ENCODE results near the gene MYO18A.
A peak's percentile ranks its signal among the peaks of the same experiment; 100 is the strongest.
"Not testable (repeated sequence)": the region's sequence is repeated elsewhere in the genome, so short reads cannot be mapped to it uniquely, and the experiment has no call there.

Gene MYO18A

DNA sequence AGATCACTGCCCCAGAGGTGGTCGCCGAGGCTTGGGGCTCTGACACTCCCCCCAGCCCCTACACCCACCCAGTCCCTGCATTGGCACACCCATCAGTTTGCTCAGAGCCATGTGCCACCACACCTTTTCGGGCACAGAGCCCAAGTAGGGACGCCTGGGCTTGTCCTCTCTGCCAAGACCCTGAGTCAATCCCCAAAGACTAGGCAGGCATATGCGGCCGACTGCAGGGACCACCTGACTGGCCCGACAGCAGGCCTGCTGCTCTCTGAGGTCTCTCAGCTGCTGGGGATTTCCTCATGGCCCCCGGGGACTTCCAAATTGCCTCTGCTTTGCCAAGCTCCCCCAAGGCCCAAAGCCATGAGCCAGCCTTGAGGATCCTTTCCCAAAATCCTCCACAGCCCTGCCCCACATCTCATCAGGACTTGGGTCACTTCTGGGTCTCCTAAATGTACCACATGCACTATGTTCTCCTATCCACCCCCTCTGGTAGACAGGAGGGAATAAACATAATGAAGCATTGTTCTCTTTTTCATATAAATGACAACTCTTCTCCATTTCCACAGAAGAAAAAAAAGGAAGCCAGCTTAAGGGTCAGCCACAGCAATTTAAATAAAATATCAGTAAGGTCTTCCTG is 30.6 kb downstream of the MYO18A start:
- no peak for DNase-seq (ENCODE audit: low read depth, low spot score)

DNA sequence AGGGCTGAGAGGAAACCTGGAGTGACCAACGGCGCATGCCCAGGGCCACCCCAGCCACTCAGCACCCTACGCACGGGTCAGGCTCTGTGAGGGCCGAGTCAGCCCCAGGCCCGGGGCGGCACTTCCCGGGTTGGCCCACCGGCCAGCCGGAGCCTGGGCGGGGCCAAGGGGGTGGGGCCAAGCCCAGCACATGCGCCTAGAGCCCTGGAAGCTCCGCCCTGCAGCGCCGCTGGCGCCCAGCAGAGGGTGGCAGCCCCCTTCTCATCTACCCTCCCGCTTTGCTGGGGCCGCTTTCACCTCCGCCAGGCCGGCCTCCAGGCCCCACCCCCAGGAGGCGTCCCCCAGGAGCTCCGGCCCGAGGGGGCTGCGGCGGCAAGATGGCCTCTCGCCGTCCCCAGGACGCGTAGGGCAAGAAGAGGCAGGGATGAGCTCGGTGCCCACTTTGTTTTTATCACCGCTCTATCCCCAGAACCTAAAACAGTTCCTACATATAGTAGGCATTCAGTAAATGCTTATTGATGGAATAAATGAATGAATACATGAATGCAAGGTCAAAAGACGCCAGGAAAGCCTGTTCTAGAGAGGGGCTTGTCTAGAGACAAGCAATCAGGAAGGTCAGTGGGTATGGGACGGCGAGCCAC is 31.3 kb downstream of the MYO18A start:
- peak; percentile 83 for DNase-seq (ENCODE audit: low read depth, low spot score)

DNA sequence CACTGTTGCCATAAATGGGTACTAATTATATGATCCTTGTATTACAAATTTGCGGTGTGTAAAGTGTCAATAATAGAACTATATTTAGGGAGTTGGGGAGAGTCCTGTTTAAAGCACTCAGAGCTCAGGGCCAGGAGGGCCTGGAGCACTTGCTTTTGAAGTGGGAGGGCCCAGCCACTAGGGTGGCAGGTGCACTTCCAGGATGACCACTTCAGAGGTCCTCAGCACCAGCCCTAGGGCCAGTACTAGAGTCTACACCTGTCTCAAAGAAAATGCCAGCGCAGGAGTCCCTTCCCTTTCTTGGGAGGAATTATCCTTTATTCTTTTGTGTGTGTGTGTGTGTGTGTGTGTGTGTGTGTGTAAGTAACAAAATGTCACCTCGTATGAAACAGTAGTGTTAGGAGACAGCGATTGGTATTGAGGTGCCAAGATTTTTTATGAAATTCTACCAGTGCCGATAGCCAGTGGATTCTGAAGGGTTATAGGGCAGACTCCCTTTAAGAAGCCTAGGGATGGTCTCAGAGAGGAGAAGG is 31.9 kb downstream of the MYO18A start:
- DNase-seq (ENCODE audit: low read depth, low spot score): no peak

DNA sequence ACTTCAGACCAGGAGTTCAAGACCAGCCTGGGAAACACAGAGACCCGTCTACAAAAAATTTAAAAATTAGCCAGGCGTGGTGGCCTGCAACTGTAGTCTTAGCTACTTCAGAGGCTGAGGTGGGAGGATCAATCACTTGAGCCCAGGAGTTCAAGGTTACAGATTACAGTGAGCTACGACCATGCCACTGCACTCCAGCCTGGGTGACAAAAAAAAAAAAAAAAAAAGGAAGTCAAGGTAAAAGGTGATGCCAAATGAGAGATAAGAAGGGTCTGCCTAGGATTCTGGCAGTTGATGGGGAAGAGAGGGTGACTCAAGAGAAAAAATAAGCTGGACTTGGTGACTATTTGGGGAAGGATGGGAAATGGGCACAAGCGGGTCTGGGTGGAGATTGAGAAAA is 32.5 kb downstream of the MYO18A start:
- DNase-seq (ENCODE audit: low read depth, low spot score): no peak

DNA sequence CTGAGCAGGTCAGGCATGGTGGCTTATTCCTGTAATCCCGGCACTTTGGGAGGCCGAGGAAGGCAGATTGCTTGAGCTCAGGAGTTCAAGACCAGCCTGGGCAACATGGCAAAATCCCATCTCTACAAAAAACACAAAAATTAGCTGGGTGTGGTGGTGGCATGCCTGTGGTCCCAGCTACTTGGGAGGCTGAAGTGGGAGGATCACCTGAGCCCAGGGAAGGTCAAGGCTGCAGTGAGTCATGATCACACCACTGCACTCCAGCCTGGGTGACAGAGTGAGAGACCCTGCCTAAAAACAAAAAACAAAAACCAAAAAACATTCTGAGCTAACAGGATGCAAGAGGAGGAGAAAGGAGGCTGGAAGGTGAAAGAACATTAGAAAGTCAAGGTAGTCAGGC is 33.0 kb downstream of the MYO18A start:
- DNase-seq (ENCODE audit: low read depth, low spot score): not testable (repeated sequence)

DNA sequence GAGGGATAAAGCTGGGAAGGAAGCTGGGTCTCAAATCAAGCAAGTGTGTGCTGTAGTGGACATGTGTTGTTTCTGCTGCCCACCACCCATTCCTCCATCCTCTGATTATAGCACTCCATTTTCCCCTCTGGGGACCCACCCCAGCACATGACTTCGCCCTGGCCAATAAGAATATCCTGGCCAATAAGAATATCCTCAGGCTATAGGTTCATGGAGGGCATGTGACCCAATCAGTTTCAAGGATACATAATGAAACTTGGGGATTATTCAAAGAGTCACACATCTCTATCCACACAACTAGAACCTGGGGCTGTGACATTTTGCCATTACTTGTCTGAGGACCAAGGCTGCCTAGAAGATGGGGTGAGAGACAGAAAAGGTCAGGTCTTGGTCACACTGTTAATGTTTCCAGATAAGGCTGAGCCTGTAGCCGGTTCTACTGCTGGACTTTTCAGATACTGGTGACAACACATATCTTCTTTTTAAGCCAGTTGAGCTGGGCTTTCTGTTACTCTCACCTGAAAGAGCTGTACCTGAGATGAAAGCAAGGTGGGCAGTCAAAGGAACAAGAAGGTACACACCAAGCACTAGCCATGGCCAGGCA is 33.7 kb downstream of the MYO18A start:
- DNase-seq (ENCODE audit: low read depth, low spot score): no peak

DNA sequence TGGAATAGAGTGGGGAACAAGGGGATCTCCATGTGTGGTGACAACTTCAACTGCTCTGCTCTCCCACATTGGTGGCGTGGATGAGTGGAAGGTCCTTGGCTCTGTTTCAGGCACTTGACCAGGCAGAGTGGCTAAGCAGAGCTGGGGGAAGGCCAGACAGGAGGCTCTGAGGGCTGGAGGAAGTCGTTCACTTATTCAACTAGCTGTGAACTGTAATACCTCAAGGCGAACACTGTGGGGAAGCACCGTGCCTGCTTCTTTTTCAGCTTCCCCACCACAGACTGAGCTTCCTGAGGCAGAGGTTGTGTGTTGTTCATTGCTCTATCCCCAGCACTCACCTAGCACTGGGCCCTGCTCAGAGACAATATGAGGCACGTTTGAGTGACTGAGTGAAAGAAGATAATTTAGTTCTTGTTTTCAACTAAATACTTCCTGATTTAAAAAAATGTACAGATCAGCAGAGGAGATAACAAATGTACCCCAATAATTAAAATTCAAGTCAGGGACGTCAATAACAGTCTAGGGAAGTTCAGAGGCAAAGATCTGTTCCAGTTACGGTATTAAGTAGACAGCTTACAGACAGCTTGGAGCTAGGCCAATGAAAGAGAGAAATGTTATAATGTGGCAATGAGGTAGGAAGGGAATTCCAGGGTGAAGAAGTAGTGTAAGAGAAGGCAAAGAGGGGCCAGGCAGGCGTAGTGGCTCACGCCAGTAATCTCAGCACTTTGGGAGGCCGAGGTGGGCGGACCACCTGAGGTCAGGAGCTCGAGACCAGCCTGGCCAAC is 34.7 kb downstream of the MYO18A start:
- DNase-seq (ENCODE audit: low read depth, low spot score): no peak

DNA sequence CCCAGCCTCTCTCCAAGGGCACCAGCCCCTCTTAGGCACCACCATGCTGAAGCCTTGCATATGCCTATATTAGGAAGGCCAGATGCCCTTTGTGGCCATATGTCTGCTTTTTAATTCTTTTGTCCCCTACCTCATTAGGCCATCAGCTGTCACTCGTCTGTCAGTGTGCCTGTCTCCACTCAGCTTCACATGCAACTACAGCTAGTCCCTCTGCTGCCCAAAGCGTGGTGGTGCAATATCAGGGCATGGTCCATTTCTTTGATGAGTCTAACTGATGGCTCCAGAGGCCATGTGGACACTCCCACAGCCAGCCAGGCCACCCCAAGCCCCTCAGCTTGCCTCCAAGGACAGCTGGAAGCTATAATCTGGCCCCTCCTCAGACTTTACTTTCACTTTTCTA is 36.3 kb downstream of the MYO18A start:
- DNase-seq (ENCODE audit: low read depth, low spot score): no peak

DNA sequence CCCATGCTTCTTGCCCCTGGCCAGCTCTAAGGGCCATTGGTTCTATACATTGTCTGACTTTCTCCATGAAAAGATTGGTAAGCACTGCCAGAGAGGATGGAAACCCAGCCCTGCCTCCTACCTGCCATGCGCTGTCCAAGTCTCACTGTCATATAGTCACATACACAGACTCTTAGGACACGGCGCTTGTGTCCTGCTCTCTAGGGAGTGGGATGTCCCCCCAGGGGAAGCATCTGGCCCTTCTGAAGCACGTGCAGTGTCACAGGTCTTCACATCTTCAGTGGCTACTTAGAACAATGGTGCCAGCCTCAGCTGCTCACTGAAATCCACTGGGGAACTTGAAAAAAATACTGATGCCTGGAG is 38.7 kb downstream of the MYO18A start:
- no peak for DNase-seq (ENCODE audit: low read depth, low spot score)

DNA sequence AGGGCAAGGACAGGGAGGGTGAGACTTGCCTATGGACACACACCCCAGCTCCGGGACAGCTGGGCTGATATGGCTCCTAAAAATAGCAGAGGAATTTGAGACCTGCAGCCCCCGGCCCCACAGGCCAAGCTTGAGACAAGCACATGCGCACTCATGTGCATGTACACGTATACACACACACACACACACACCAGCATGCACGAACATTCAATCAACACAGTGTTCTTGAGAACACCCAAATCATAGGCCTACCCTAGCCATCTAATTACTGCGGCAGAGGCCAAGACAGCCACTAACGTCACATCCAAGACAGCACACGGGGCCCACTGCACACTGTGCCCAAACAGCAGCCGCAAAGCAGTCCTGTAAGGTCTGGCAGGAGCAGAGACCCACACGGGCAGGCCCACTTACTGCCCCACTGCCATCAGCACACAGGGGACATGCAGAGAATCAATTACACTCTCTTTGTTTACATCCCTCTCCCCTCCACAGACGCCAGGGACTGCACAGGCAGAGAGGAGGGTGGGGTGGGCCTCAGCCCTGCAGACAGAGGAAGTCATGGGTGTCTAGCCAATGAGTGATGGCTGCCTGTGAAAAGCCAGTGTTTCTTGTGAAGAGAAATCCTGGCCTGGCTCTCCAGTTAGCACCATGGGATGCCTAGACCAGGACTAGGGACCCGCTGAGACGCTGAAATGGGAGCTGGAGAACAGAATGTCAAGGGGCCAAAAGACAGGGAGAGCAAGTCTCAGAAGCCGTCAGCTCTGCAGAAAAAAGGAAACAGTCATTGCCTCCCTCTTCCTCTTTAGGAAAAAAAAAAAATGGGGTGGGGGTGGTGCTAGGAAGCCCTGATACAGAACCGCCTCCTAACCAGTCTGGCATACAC is 39.3 kb downstream of the MYO18A start:
- DNase-seq (ENCODE audit: low read depth, low spot score): no peak

DNA sequence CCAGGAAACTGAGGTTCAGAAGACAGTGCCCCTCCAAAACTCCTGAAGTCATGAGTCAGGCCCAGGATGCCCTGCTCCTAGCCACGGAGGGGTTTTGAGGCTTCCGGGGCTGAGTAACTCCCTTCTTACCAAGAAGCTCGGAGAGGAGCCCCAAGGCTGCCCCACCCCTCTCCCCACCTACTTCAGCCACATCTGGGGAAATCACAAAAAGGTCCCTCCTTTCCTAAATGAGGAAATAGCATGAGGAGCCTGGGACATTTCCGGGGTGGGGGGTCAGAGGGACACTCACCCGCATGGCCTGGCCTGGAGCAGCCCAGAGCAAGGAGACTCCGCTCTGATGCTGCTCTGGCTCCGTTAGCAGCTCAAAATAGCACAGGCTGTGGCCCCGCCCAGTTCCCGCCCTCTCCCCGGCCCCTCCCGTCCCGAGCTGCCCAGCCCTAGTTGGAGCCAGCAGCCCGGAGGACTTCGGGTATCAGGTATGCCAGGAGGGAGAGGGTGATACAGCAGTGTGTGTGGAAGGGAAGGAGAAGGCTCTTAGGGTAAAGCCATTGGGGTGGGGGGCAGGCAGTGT is 40.1 kb downstream of the MYO18A start:
- no peak for DNase-seq (ENCODE audit: low read depth, low spot score)

DNA sequence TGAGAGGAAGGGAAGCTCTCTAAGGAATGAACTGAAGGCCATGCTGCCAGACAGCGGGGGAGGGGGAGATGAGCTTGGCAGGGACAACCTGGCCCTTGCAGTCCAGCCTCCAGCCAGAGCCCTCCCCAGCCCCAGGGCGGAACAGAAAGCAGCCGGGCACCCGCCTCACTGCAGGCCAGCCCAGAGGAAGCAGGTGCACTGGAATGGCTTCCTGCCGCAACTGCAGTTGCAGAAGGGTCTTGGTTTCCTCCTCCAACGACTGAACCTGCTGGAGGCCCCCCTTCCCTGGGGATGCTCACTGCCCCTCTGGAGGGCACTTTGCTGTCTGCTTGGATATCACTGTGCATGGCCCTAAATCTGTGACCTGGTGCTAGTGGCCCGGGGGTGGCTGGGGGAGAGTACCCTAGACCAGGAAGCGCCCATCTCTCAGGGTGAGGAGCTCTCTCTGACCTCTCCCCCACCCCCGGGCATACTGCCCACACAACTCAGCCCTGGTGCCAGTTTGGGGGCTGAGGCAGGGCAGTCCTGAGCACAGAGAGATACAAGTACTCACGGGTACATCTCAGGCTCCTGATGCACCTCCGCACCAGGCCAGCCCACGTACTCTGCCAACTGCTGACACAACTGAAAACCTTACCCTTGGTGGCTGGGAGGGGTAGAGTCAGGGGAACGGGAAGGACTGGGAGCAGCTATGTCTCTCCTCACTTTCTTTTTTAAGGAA is 41.1 kb downstream of the MYO18A start:
- DNase-seq (ENCODE audit: low read depth, low spot score): no peak

DNA sequence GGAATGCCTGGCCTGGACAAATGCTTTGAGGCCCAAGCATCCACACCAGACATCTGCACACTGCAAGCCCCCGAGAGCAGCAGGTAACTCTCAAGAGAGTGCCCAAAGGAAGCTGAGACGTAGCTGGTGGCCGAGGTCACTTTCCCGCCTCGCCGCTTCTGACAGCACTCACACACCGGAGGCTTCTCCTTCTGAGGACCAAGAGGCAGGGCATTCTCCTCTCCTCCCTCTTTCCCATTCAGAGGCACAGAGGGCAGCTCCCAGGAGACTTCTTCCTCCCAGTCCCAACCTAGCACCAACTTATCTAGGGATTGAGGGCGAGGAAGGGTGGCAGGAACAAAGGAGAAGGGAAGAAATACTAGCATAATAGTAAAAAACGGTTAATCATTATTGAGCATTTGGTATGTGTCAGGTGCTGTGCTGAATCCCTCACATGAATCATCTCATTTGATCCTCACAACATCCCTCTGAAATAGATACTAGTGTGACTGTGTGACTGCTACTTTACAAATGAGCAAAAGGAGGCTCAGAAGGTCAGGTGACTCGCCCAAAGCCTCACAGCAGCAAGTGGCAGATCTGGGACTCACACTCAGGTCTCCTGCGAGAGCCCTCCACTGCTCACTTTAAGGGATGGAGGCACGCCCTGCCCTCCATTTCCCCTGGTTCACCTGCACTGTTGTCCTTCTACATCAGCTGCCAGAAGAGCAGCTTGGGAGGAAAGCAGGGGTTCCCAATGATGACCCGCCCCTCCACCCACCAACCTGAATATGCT is 41.8 kb downstream of the MYO18A start:
- DNase-seq (ENCODE audit: low read depth, low spot score): no peak

DNA sequence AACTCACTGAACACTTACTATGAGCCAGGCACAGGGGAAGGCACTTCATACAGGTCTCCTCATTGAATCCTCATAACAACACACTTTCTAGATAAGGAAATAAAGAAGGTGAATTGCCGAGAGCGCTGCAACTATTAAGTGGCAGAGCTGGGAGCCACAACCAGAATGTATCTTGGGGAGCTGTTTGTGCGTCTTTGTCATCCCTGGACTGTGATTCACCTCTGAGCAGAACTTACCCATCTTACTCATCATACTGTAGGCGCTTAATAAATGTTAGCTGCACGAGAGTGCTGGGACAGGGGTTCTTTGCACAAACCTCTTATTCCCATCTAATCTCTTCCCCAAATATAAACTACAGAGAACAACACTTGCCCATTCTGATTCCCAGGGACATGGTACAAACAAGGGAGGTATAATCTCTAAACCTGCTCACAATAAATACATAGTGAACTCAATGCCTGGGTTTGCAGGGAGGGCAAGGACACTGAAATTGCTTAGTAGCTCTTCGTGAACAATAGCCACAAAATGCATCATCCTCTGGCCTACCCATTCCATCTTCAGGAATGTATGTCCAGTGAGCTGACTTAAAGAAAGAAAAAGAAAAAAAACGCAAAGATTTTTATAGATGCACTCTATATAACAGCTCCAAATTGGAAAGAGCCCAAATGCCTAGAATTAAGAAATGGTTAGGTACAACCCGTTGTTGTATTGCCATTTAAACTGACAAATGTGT is 43.0 kb downstream of the MYO18A start:
- DNase-seq (ENCODE audit: low read depth, low spot score): no peak

DNA sequence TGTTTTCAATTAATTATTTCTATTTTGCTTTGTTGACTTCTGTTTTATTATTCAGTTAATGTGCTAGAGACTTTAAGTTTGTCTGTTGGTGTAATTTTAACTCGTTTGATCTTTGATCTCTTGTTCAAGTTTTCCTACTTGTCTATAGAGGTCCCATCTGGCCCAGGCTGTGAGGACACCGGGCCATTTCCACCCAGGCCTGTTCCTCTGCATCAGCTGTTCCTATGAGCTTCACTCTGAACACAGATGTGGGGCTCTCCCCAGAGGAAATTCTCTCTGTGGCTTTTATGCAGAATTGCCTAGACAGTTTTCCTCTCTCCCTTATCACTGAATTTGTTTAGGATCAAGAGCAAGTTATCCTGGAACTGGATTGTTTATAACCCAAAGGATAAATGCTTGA is 44.7 kb downstream of the MYO18A start:
- DNase-seq (ENCODE audit: low read depth, low spot score): no peak

DNA sequence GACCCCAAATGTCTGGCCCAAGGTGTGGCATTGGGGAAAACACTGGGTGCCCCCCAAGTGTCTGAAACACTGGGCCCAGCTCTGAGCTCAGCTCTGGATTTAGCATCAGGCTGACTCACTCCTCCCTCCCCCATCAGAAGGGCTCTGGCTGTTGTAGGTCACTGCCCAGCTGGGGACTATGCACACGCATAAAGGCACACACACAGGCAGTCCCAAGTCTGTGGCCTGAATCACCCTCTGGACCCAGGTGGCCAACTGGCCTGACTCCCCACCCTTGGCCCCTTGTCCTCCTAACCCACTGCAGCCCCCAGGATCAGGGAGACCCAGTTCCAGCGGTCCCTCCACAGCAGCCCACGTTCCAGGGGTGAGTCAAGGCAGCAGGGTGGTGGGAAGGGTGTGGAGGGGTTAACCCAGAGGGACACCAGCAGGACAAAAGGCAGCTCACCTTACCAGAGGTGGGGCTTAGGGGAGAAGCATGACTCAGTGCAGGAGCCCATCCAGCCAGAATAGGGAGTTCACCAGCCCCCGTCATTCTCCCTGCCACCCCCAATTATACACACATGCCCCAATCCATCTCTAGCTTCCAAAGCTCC is 47.0 kb downstream of the MYO18A start:
- DNase-seq (ENCODE audit: low read depth, low spot score): no peak

DNA sequence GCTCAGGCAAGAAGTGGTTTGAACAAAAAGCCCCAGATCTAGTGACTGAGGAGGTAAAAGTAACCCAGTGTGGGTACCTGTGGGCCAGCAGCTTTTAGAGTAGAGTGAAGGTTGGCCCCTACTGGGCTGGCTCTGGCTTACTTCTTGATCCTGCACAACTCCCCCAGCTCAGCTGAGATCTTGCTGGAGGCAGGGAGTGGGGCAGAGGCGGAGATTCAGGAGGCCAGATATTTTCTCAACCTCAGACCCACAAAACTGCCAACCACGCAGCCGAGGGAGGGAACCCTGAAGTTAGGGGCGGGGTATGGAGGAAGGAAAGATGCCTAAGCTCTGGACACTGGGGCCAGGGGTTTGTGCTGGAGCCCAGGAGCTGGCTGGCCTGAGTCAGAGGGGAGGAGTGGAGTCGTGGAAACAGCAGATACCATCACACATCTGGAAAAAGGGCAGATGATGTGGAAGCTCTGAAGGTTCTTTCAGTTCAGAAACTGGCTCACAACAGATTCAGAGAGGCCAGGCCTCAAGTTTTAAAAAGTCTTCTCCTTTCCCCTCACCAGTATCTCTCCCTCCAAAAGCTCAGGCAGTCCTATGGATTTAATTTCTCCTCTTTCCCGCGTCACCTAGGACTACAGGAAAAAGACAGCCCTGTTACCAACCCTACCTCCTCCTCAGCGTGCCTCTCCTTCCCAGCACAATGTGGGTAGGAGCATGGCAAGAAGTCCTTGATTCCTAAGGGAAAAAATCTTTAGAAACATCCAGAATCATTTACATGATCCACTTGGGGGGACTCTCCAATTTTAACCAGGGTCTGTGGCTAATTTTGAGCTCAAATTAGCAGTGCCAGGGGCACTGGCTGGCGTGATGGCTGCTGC is 48.1 kb downstream of the MYO18A start:
- no peak for DNase-seq (ENCODE audit: low read depth, low spot score)

DNA sequence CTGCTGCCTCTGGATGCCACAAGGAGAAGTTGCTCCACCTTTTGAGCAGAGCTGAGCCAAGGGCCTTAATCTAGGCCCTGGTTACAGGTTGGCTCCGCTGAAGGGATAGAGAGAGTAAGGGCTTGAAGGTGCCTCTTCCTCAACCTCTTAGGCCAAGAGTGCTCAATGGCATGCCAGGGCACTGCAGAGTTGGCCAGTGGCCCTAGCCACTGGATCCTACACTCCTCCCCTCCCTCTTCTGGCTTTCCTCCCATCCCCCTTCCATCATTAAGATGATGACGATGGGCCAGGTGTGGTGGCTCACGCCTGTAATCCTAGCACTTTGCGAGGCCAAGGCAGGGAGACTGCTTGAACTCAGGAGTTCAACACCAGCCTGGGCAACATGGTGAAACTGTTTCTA is 50.5 kb downstream of the MYO18A start:
- DNase-seq (ENCODE audit: low read depth, low spot score): no peak
